OCI-LY7 (cell line): ENCODE data around the gene SLC25A22.

Experiments
- CTCF ChIP-seq: fragments of 200-600 bp; sonication (generic); conservative IDR thresholded peaks from 2 replicates; pipeline ENCODE4 v1.5.1; 2014; ENCODE audit warnings: mild to moderate bottlenecking, antibody characterized with exemption, low read length, moderate library complexity, mixed read lengths
- EZH2phosphoT487 ChIP-seq: fragments of 200-600 bp; sonication (generic); IDR thresholded peaks from 2 replicates; pipeline ENCODE4 v1.6.1; 2018; ENCODE audit warnings: low read depth, borderline replicate concordance, mild to moderate bottlenecking, mixed run types, antibody characterized with exemption, low read length, moderate library complexity, mixed read lengths

GRCh38 chr11:837990-838307 is 39.9 kb upstream of the SLC25A22 start:
- TF ChIP-seq CTCF, result no peak
- TF ChIP-seq EZH2phosphoT487, result no peak
